NCI-H510A (cell line): ENCODE data around the gene UBE4A.

Experiments used
- DNase-seq: peaks from one replicate; lab custom pipeline; 2025; lab: John Stamatoyannopoulos, UW

The UBE4A gene

GRCh38 chr11:118341815-118342489 is 17.4 kb upstream of the UBE4A start:
- DNase-seq: no peak

- no peak for DNase-seq
These were observed 16.8 kb upstream of the UBE4A start, which contains the start of gene CD3D for GRCh38 chr11:118342503-118343161. Gene CD3D, minus strand, starts transcription at chr11:118342705. Its CDS starts 98 bp downstream, at chr11:118342607.

- DNase-seq: no peak
These were observed 16.2 kb upstream of the UBE4A start for GRCh38 chr11:118343248-118343647.

- DNase-seq: no peak
These were observed 15.4 kb upstream of the UBE4A start, which contains the start of gene CD3G for GRCh38 chr11:118343981-118344515. Gene CD3G, plus strand, starts transcription at chr11:118344344. Its CDS starts 80 bp downstream, at chr11:118344424.

- DNase-seq: no peak
These were observed 9.9 kb upstream of the UBE4A start for GRCh38 chr11:118349475-118349874.

GRCh38 chr11:118353084-118353710 is 6.2 kb upstream of the UBE4A start:
- no peak for DNase-seq

- DNase-seq: no peak
These were observed 1.3 kb upstream of the UBE4A start for GRCh38 chr11:118358071-118358470.

GRCh38 chr11:118364956-118365615 is 5.7 kb downstream of the UBE4A start:
- DNase-seq: no peak

GRCh38 chr11:118366287-118366686 is 6.9 kb downstream of the UBE4A start:
- no peak for DNase-seq

- no peak for DNase-seq
These were observed 11.4 kb downstream of the UBE4A start for GRCh38 chr11:118370774-118371173.

- DNase-seq: no peak
These were observed 13.9 kb downstream of the UBE4A start for GRCh38 chr11:118373263-118373662.

- DNase-seq: no peak
These were observed 14.5 kb downstream of the UBE4A start for GRCh38 chr11:118373871-118374270.

GRCh38 chr11:118374729-118375128 is 15.3 kb downstream of the UBE4A start:
- DNase-seq: no peak

GRCh38 chr11:118375978-118376377 is 16.6 kb downstream of the UBE4A start:
- DNase-seq: no peak

GRCh38 chr11:118379497-118379896 is 20.1 kb downstream of the UBE4A start:
- DNase-seq: no peak

GRCh38 chr11:118380571-118380970 is 21.2 kb downstream of the UBE4A start:
- DNase-seq: no peak

- no peak for DNase-seq
These were observed 23.6 kb downstream of the UBE4A start for GRCh38 chr11:118382954-118383353.

GRCh38 chr11:118383657-118384056 is 24.3 kb downstream of the UBE4A start:
- no peak for DNase-seq

- DNase-seq: no peak
These were observed 36.7 kb downstream of the UBE4A start for GRCh38 chr11:118396097-118396501.

GRCh38 chr11:118397448-118397847 is 38.0 kb downstream of the UBE4A start:
- no peak for DNase-seq

GRCh38 chr11:118398791-118399559 is 39.6 kb downstream of the UBE4A start:
- no peak for DNase-seq
